ENCODE data around the gene SAE1.

The SAE1 gene

GRCh38 chr19:47161876-47162489 lies 31.3 kb downstream of the SAE1 start:
- no peak for DNase-seq (ENCODE audit: low spot score)

- no peak for DNase-seq (ENCODE audit: low spot score)
Measured at GRCh38 chr19:47168065-47168464, 37.4 kb downstream of the SAE1 start.

GRCh38 chr19:47172666-47173455 lies 42.2 kb downstream of the SAE1 start:
- DNase-seq (ENCODE audit: low spot score): no peak

- DNase-seq (ENCODE audit: low spot score): peak; percentile 47
Measured at GRCh38 chr19:47176071-47176626, 45.5 kb downstream of the SAE1 start.

GRCh38 chr19:47176627-47177090 lies 46.0 kb downstream of the SAE1 start:
- no peak for DNase-seq (ENCODE audit: low spot score)

- DNase-seq (ENCODE audit: low spot score): no peak
Measured at GRCh38 chr19:47179653-47180310, 49.1 kb downstream of the SAE1 start.

- no peak for DNase-seq (ENCODE audit: low spot score)
Measured at GRCh38 chr19:47183601-47184000, 53.0 kb downstream of the SAE1 start.

GRCh38 chr19:47186446-47187334 lies 56.1 kb downstream of the SAE1 start:
- DNase-seq (ENCODE audit: low spot score): no peak

GRCh38 chr19:47187335-47187655 lies 56.7 kb downstream of the SAE1 start:
- DNase-seq (ENCODE audit: low spot score): no peak

- DNase-seq (ENCODE audit: low spot score): no peak
Measured at GRCh38 chr19:47187797-47188196, 57.2 kb downstream of the SAE1 start.

- DNase-seq (ENCODE audit: low spot score): no peak
Measured at GRCh38 chr19:47188507-47189033, 57.9 kb downstream of the SAE1 start.

- peak; percentile 69 for DNase-seq (ENCODE audit: low spot score)
Measured at GRCh38 chr19:47190167-47190727, 59.6 kb downstream of the SAE1 start.

GRCh38 chr19:47195434-47195833 lies 64.8 kb downstream of the SAE1 start:
- no peak for DNase-seq (ENCODE audit: low spot score)

GRCh38 chr19:47197141-47197540 lies 66.5 kb downstream of the SAE1 start:
- DNase-seq (ENCODE audit: low spot score): no peak

- DNase-seq (ENCODE audit: low spot score): no peak
Measured at GRCh38 chr19:47200530-47200929, 69.9 kb downstream of the SAE1 start.

GRCh38 chr19:47203254-47203653 lies 72.6 kb downstream of the SAE1 start:
- DNase-seq (ENCODE audit: low spot score): no peak

- DNase-seq (ENCODE audit: low spot score): no peak
Measured at GRCh38 chr19:47209319-47210179, 78.9 kb downstream of the SAE1 start.

GRCh38 chr19:47210180-47210490 lies 79.5 kb downstream of the SAE1 start:
- no peak for DNase-seq (ENCODE audit: low spot score)

- DNase-seq (ENCODE audit: low spot score): peak; percentile 74
Measured at GRCh38 chr19:47210689-47211316, 80.2 kb downstream of the SAE1 start.

- no peak for DNase-seq (ENCODE audit: low spot score)
Measured at GRCh38 chr19:47215581-47215980, 84.9 kb downstream of the SAE1 start.

Data from kidney tubule cell (primary cell).